ENCODE results near the gene NFAT5. TPM values are rescaled to one million over a fixed set of nuclear protein-coding genes. Genes with fewer than 3 reads are reported as not detected.

NFAT5 gene
- total and polyA plus RNA-seq, 4 donors, result 5.2 to 111 (median 22.5) TPM

GRCh38 chr16:69709456-69710084 is 143.8 kb downstream of the NFAT5 start:
- peaks cover 0 to 4% (median 0%) of the 10 kb centered on the region in 5 donors for H3K4me1 ChIP-seq (ENCODE audit: control insufficient read depth in 5 of 5, insufficient read depth in 5 of 5, low read length in 5 of 5)
- H3K4me3 ChIP-seq, result no peak overlapping the region
- peak in 2 of 3 donors; percentile 78 to 82 for DNase-seq
- peak; percentile 63 for TF ChIP-seq CTCF (IDR thresholded peaks at IDR 0.05; ENCODE audit: control extremely low read depth, extremely low read depth)
- 50 to 59% methylated on average over 5 of the region's 5 CpGs for WGBS, 2 donors
- no peak overlapping the region for H3K9ac ChIP-seq (ENCODE audit: insufficient read depth in 1 of 2, low read length in 2 of 2)
- no peaks in the 10 kb centered on the region for H3K9me3 ChIP-seq (ENCODE audit: control insufficient read depth in 4 of 4, insufficient read depth in 3 of 4, low read length in 3 of 4)
- H3K27me3 ChIP-seq (ENCODE audit: control insufficient read depth in 3 of 3, insufficient read depth in 3 of 3, low read length in 2 of 3), result no peaks in the 10 kb centered on the region
- ATAC-seq (ENCODE audit: insufficient read depth, low FRiP score), result peak; percentile 36
- peaks cover 7 to 17% (median 11%) of the 10 kb centered on the region in 4 donors for H3K36me3 ChIP-seq (ENCODE audit: control insufficient read depth in 4 of 4, insufficient read depth in 4 of 4, low read length in 4 of 4)
- no peak overlapping the region for H3K27ac ChIP-seq (ENCODE audit: low read depth in 1 of 2, low read length in 1 of 2)

DNA sequence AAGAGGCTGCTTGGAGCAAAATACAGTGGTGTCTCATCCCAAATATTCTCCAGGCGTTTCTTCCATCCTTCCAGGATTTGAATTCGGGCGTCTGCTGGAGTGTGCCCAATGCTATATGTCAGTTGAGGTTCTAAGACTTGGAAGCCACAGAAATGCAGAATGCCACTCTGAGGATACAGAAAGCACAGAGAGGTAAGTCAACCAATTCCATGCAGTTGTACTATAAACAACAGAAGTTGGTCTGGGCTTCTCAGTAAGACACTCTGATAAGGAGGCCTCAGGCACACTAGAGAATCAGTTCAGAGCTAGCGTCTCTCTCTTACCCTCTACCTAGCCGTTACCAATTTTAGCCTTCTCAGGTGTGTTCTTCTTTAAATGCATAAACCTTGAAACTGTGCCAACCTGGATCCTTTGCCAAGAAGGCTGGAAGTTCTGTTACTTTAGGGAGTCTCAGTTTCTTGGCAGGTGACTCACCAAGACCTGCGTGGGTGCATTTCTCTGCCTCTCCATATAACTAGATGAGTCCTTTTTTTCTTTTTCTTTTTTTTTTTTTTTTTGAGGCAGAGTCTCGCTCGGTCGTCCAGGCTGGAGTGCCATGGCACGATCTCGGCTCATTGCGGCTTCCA is 145.5 kb downstream of the NFAT5 start:
- no peaks in the 10 kb centered on the region for H3K9me3 ChIP-seq (ENCODE audit: control insufficient read depth in 4 of 4, insufficient read depth in 3 of 4, low read length in 3 of 4)
- no peak for TF ChIP-seq CTCF (IDR thresholded peaks at IDR 0.05; ENCODE audit: control extremely low read depth, extremely low read depth)
- DNase-seq, result peak in 1 of 3 donors; percentile 37
- WGBS, 2 donors, result 78 to 89% methylated on average over 12 of the region's 12 CpGs
- peaks cover 10 to 24% (median 11%) of the 10 kb centered on the region in 4 donors for H3K36me3 ChIP-seq (ENCODE audit: control insufficient read depth in 4 of 4, insufficient read depth in 4 of 4, low read length in 4 of 4)
- H3K27ac ChIP-seq (ENCODE audit: low read depth in 1 of 2, low read length in 1 of 2), result no peak overlapping the region
- ATAC-seq (ENCODE audit: insufficient read depth, low FRiP score), result peak; percentile 65
- no peak overlapping the region for H3K4me3 ChIP-seq
- H3K27me3 ChIP-seq (ENCODE audit: control insufficient read depth in 3 of 3, insufficient read depth in 3 of 3, low read length in 2 of 3), result no peaks in the 10 kb centered on the region
- H3K4me1 ChIP-seq (ENCODE audit: control insufficient read depth in 5 of 5, insufficient read depth in 5 of 5, low read length in 5 of 5), result peaks cover 0 to 4% (median 0%) of the 10 kb centered on the region in 5 donors
- H3K9ac ChIP-seq (ENCODE audit: insufficient read depth in 1 of 2, low read length in 2 of 2), result no peak overlapping the region

- Histone ChIP-seq H3K9ac (ENCODE audit: insufficient read depth in 1 of 2, low read length in 2 of 2) (no peak overlapping the region), H3K36me3 (ENCODE audit: control insufficient read depth in 4 of 4, insufficient read depth in 4 of 4, low read length in 4 of 4) (peaks cover 10 to 29% (median 11%) of the 10 kb centered on the region in 4 donors), H3K4me3 (no peak overlapping the region), H3K9me3 (ENCODE audit: control insufficient read depth in 4 of 4, insufficient read depth in 3 of 4, low read length in 3 of 4) (no peaks in the 10 kb centered on the region), H3K27me3 (ENCODE audit: control insufficient read depth in 3 of 3, insufficient read depth in 3 of 3, low read length in 2 of 3) (no peaks in the 10 kb centered on the region), H3K27ac (ENCODE audit: low read depth in 1 of 2, low read length in 1 of 2) (no peak overlapping the region), H3K4me1 (ENCODE audit: control insufficient read depth in 5 of 5, insufficient read depth in 5 of 5, low read length in 5 of 5) (peaks cover 0 to 4% (median 0%) of the 10 kb centered on the region in 5 donors)
- ATAC-seq (ENCODE audit: insufficient read depth, low FRiP score) (no peak), DNase-seq (no peak)
- 87 to 90% methylated on average over 4 of the region's 4 CpGs for WGBS, 2 donors
- no peak for TF ChIP-seq CTCF (IDR thresholded peaks at IDR 0.05; ENCODE audit: control extremely low read depth, extremely low read depth)
These were observed 146.5 kb downstream of the NFAT5 start for GRCh38 chr16:69712277-69712676.

Measured in lung (tissue), 12 donors.